Activated T-cell treated with anti-CD3 and anti-CD28 coated beads, Interleukin-2, amount 50 U/mL, for 4 hours (primary cell): ENCODE results near the gene DOLPP1. TPM values are rescaled to one million over a fixed set of nuclear protein-coding genes. Genes with fewer than 3 reads are reported as not detected.
"Not testable (repeated sequence)": the region's sequence is repeated elsewhere in the genome, so short reads cannot be mapped to it uniquely, and the experiment has no call there.

Experiments used
- ATAC-seq, 2 donors: fragments of 200-7000 bp; cut with Tn5 transposase; one replicate each; pipeline ENCODE4 v1.10.0; 2021
- DNase-seq: peaks from one replicate; pipeline ENCODE4 v3.0.0-alpha.2; 2020
- H3K27me3 Mint-ChIP-seq: one replicate; pipeline ENCODE4 v1.8.0; 2021; ENCODE audit warnings: low read depth, mixed read lengths
- H3K36me3 Mint-ChIP-seq: one replicate; pipeline ENCODE4 v1.8.0; 2022; ENCODE audit warnings: mixed read lengths; ENCODE audit not compliant: insufficient read depth
- H3K4me1 Mint-ChIP-seq: one replicate; pipeline ENCODE4 v1.8.0; 2021; ENCODE audit warnings: low read depth, mixed read lengths
- H3K4me3 Mint-ChIP-seq: one replicate; pipeline ENCODE4 v1.8.0; 2021; ENCODE audit warnings: mild to moderate bottlenecking, moderate library complexity, mixed read lengths
- H3K9me3 Mint-ChIP-seq: one replicate; pipeline ENCODE4 v1.8.0; 2021; ENCODE audit warnings: mixed read lengths
- total RNA-seq, 3 donors: library from RNA; stranded (reverse); gene quantifications; one replicate each; pipeline ENCODE4 v1.2.1, GENCODE V29; 2021

Gene DOLPP1
- total RNA-seq = 10 to 100 TPM; 27.5 to 30.5 (median 30.3) TPM

GRCh38 chr9:129080601-129081387 is at the start of gene DOLPP1:
Gene DOLPP1, plus strand, starts transcription at chr9:129081111. Its CDS starts 21 bp downstream, at chr9:129081132.
- DNase-seq (peak; percentile 98), ATAC-seq (peak; percentile 95 to 96)
- Mint-ChIP-seq H3K4me1 (peaks cover 22% of the 10 kb centered on the region), H3K36me3 (no peaks in the 10 kb centered on the region), H3K27me3 (no peaks in the 10 kb centered on the region), H3K4me3 (peak within 1 kb of the TSS; percentile 89), H3K9me3 (no peaks in the 10 kb centered on the region)

- ATAC-seq (no peak), DNase-seq (no peak)
- Mint-ChIP-seq H3K9me3 (no peaks in the 10 kb centered on the region), H3K4me1 (peaks cover 21% of the 10 kb centered on the region), H3K36me3 (no peaks in the 10 kb centered on the region), H3K4me3 (no peak overlapping the region), H3K27me3 (no peaks in the 10 kb centered on the region)
Measured at GRCh38 chr9:129031514-129031913, 49.4 kb upstream of the DOLPP1 start.

- H3K27me3 Mint-ChIP-seq = no peaks in the 10 kb centered on the region
- ATAC-seq (no peak), DNase-seq (no peak)
- H3K36me3 Mint-ChIP-seq = no peaks in the 10 kb centered on the region
- H3K4me3 Mint-ChIP-seq = no peak overlapping the region
- no peaks in the 10 kb centered on the region for H3K9me3 Mint-ChIP-seq
- H3K4me1 Mint-ChIP-seq = peaks cover 22% of the 10 kb centered on the region
Measured at GRCh38 chr9:129032541-129033159, 48.3 kb upstream of the DOLPP1 start.

GRCh38 chr9:129033216-129033615 is 47.7 kb upstream of the DOLPP1 start:
- Mint-ChIP-seq H3K27me3 (no peaks in the 10 kb centered on the region), H3K4me3 (no peak overlapping the region), H3K36me3 (no peaks in the 10 kb centered on the region), H3K9me3 (no peaks in the 10 kb centered on the region), H3K4me1 (peaks cover 28% of the 10 kb centered on the region)
- no peak for ATAC-seq
- DNase-seq = no peak

GRCh38 chr9:129035838-129036237 is 45.1 kb upstream of the DOLPP1 start:
- not testable (repeated sequence) for DNase-seq, H3K27me3 Mint-ChIP-seq, H3K36me3 Mint-ChIP-seq, H3K9me3 Mint-ChIP-seq
- peak; percentile 1 to 7 for ATAC-seq
- Mint-ChIP-seq H3K4me3 (peak overlapping the region; percentile 97), H3K4me1 (peaks cover 32% of the 10 kb centered on the region)

- DNase-seq (peak; percentile 88), ATAC-seq (peak; percentile 99)
- Mint-ChIP-seq H3K4me1 (peaks cover 32% of the 10 kb centered on the region), H3K27me3 (no peaks in the 10 kb centered on the region), H3K36me3 (no peaks in the 10 kb centered on the region), H3K4me3 (peak within 1 kb of the TSS; percentile 97), H3K9me3 (no peaks in the 10 kb centered on the region)
Measured at GRCh38 chr9:129036241-129036922, 44.5 kb upstream of the DOLPP1 start, which contains the start of gene MIGA2. Gene MIGA2, plus strand, starts transcription at chr9:129036626. Its CDS starts 3,969 bp downstream, at chr9:129040595.

GRCh38 chr9:129036923-129037766 is 43.8 kb upstream of the DOLPP1 start:
- H3K27me3 Mint-ChIP-seq = no peaks in the 10 kb centered on the region
- DNase-seq = no peak
- no peak for ATAC-seq
- H3K36me3 Mint-ChIP-seq = peaks cover 3% of the 10 kb centered on the region
- H3K4me3 Mint-ChIP-seq = peak overlapping the region; percentile 97
- H3K9me3 Mint-ChIP-seq = no peaks in the 10 kb centered on the region
- H3K4me1 Mint-ChIP-seq = peaks cover 32% of the 10 kb centered on the region

- Mint-ChIP-seq H3K4me1 (peaks cover 32% of the 10 kb centered on the region), H3K36me3 (peaks cover 6% of the 10 kb centered on the region), H3K27me3 (no peaks in the 10 kb centered on the region), H3K4me3 (peak overlapping the region; percentile 97), H3K9me3 (no peaks in the 10 kb centered on the region)
- ATAC-seq = no peak
- DNase-seq = no peak
Measured at GRCh38 chr9:129037767-129038098, 43.2 kb upstream of the DOLPP1 start.

- peaks cover 7% of the 10 kb centered on the region for H3K36me3 Mint-ChIP-seq
- H3K4me3 Mint-ChIP-seq = peak overlapping the region; percentile 97
- no peak for ATAC-seq
- H3K9me3 Mint-ChIP-seq = no peaks in the 10 kb centered on the region
- H3K4me1 Mint-ChIP-seq = peaks cover 32% of the 10 kb centered on the region
- DNase-seq = no peak
- H3K27me3 Mint-ChIP-seq = no peaks in the 10 kb centered on the region
Measured at GRCh38 chr9:129038109-129038852, 42.6 kb upstream of the DOLPP1 start.

- Mint-ChIP-seq H3K4me3 (peak overlapping the region; percentile 38), H3K36me3 (peaks cover 10% of the 10 kb centered on the region), H3K4me1 (peaks cover 32% of the 10 kb centered on the region), H3K27me3 (no peaks in the 10 kb centered on the region), H3K9me3 (no peaks in the 10 kb centered on the region)
- DNase-seq = no peak
- no peak for ATAC-seq
Measured at GRCh38 chr9:129040113-129040643, 40.7 kb upstream of the DOLPP1 start.

GRCh38 chr9:129042016-129042415 is 38.9 kb upstream of the DOLPP1 start:
- DNase-seq (no peak), ATAC-seq (no peak)
- peaks cover 20% of the 10 kb centered on the region for H3K4me1 Mint-ChIP-seq
- H3K27me3 Mint-ChIP-seq = no peaks in the 10 kb centered on the region
- H3K9me3 Mint-ChIP-seq = no peaks in the 10 kb centered on the region
- no peak overlapping the region for H3K4me3 Mint-ChIP-seq
- H3K36me3 Mint-ChIP-seq = peaks cover 10% of the 10 kb centered on the region

GRCh38 chr9:129052592-129052991 is 28.3 kb upstream of the DOLPP1 start:
- H3K9me3 Mint-ChIP-seq = no peaks in the 10 kb centered on the region
- H3K27me3 Mint-ChIP-seq = no peaks in the 10 kb centered on the region
- no peak for ATAC-seq
- no peak for DNase-seq
- H3K4me1 Mint-ChIP-seq = no peaks in the 10 kb centered on the region
- no peak overlapping the region for H3K4me3 Mint-ChIP-seq
- peaks cover 12% of the 10 kb centered on the region for H3K36me3 Mint-ChIP-seq

- no peak for DNase-seq
- no peak for ATAC-seq
- H3K4me3 Mint-ChIP-seq = no peak overlapping the region
- H3K9me3 Mint-ChIP-seq = no peaks in the 10 kb centered on the region
- peaks cover 12% of the 10 kb centered on the region for H3K36me3 Mint-ChIP-seq
- H3K4me1 Mint-ChIP-seq = no peaks in the 10 kb centered on the region
- H3K27me3 Mint-ChIP-seq = no peaks in the 10 kb centered on the region
Measured at GRCh38 chr9:129053020-129053419, 27.9 kb upstream of the DOLPP1 start.
